Astrocyte (in vitro differentiated cells and primary cell): Measurements from ENCODE around the gene IFIT3. TPM values are rescaled to one million over a fixed set of nuclear protein-coding genes. Genes with fewer than 3 reads are reported as not detected.
A peak's percentile ranks its signal among the peaks of the same experiment; 100 is the strongest.

ENCODE experiments used
- DNase-seq: peaks from one replicate; pipeline ENCODE4 v3.0.0-alpha.2; 2010; ENCODE audit warnings: low read depth
- FAIRE-seq: peaks from 2 replicates; lab custom pipeline; 2011; peaks lifted over from hg19 to GRCh38; lab: Jason Lieb, UNC
- H2AFZ ChIP-seq: 2 replicates; pipeline ENCODE4 v1.6.0; 2012; ENCODE audit warnings: low read depth, low read length, inconsistent platforms
- H3K27ac ChIP-seq: 2 replicates; pipeline ENCODE4 v1.5.1; 2011; ENCODE audit warnings: low read depth, low read length, inconsistent platforms
- H3K27me3 ChIP-seq: 2 replicates; pipeline ENCODE4 v1.6.0; 2011; ENCODE audit warnings: low read length, inconsistent platforms; ENCODE audit not compliant: insufficient read depth
- H3K36me3 ChIP-seq: 2 replicates; pipeline ENCODE4 v1.5.1; 2011; ENCODE audit warnings: low read length, inconsistent platforms; ENCODE audit not compliant: insufficient read depth
- H3K4me1 ChIP-seq: 2 replicates; pipeline ENCODE4 v1.5.1; 2011; ENCODE audit warnings: low read length, inconsistent platforms; ENCODE audit not compliant: insufficient read depth
- H3K4me2 ChIP-seq: 2 replicates; pipeline ENCODE4 v1.6.0; 2012; ENCODE audit warnings: low read length, inconsistent platforms
- H3K4me3 ChIP-seq: 2 replicates; pipeline ENCODE4 v1.5.1; 2011; ENCODE audit warnings: low read depth, mild to moderate bottlenecking, low read length, inconsistent platforms; ENCODE audit not compliant: insufficient read depth
- H3K79me2 ChIP-seq: 2 replicates; pipeline ENCODE4 v1.6.0; 2012; ENCODE audit warnings: mild to moderate bottlenecking, low read length, inconsistent platforms; ENCODE audit not compliant: insufficient read depth
- H3K9ac ChIP-seq: 2 replicates; pipeline ENCODE4 v1.6.0; 2012; ENCODE audit warnings: mild to moderate bottlenecking, low read length, inconsistent platforms
- H3K9me3 ChIP-seq: 2 replicates; pipeline ENCODE4 v1.5.1; 2012; ENCODE audit warnings: low read depth, mild to moderate bottlenecking, low read length, inconsistent platforms; ENCODE audit not compliant: insufficient read depth
- H4K20me1 ChIP-seq: 2 replicates; pipeline ENCODE4 v1.6.0; 2012; ENCODE audit warnings: low read length, inconsistent platforms; ENCODE audit not compliant: insufficient read depth
- H3K27ac Mint-ChIP-seq: one replicate; pipeline ENCODE4 v1.8.0; 2021; ENCODE audit warnings: mild to moderate bottlenecking, mixed read lengths; ENCODE audit not compliant: unreplicated experiment
- H3K27me3 Mint-ChIP-seq: one replicate; pipeline ENCODE4 v1.8.0; 2021; ENCODE audit warnings: low read depth, mixed read lengths; ENCODE audit not compliant: unreplicated experiment
- H3K36me3 Mint-ChIP-seq: one replicate; pipeline ENCODE4 v1.8.0; 2021; ENCODE audit warnings: low read depth, mixed read lengths; ENCODE audit not compliant: unreplicated experiment
- H3K4me1 Mint-ChIP-seq: one replicate; pipeline ENCODE4 v1.8.0; 2021; ENCODE audit warnings: low read depth, mixed read lengths; ENCODE audit not compliant: unreplicated experiment
- H3K4me3 Mint-ChIP-seq: one replicate; pipeline ENCODE4 v1.8.0; 2021; ENCODE audit warnings: mild to moderate bottlenecking, moderate library complexity, mixed read lengths; ENCODE audit not compliant: unreplicated experiment
- H3K9me3 Mint-ChIP-seq: one replicate; pipeline ENCODE4 v1.8.0; 2021; ENCODE audit warnings: mild to moderate bottlenecking, mixed read lengths; ENCODE audit not compliant: unreplicated experiment
- EZH2 ChIP-seq: IDR thresholded peaks from 2 replicates; pipeline ENCODE4 v1.6.1; 2012; ENCODE audit warnings: mild to moderate bottlenecking, low read length, inconsistent platforms; ENCODE audit not compliant: insufficient read depth
- total RNA-seq: library from RNA; stranded (reverse); gene quantifications from 2 replicates; pipeline ENCODE4 v1.2.1, GENCODE V29; 2021
- TF ChIP-seq, protein P1 (sequence below): IDR thresholded peaks from 2 replicates; pipeline ENCODE4 v1.5.1; 2011; ENCODE audit warnings: low read depth, mild to moderate bottlenecking, inconsistent platforms, low read length, moderate library complexity; ENCODE audit not compliant: insufficient read depth

IFIT3 gene
- total RNA-seq, 1 donor from 2014 or later = 171 TPM

DNA sequence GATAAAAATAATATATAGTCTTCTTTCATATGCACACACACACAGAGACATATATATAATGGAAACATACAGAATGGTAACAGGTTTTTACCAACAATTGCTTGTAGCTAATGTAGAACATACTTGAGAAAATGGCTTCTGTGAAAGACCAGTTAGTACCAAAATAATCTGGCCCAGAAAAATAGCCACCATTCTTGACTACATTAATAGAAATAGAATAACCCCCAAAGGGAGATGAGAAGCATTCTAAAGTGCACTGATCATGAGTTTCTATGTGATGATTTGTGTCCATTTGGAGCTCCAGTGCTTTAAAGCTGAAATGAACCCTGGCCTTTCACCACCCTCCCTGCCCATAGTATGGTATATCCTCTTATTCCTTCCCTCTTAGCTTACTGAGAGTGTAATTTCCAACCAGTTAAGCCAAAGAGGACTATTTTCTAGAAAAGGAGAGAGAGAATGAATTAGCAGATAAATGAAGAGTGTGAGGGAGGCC, 48.9 kb upstream of the IFIT3 start:
- no peak for TF ChIP-seq EZH2
- TF ChIP-seq, protein P1, sequence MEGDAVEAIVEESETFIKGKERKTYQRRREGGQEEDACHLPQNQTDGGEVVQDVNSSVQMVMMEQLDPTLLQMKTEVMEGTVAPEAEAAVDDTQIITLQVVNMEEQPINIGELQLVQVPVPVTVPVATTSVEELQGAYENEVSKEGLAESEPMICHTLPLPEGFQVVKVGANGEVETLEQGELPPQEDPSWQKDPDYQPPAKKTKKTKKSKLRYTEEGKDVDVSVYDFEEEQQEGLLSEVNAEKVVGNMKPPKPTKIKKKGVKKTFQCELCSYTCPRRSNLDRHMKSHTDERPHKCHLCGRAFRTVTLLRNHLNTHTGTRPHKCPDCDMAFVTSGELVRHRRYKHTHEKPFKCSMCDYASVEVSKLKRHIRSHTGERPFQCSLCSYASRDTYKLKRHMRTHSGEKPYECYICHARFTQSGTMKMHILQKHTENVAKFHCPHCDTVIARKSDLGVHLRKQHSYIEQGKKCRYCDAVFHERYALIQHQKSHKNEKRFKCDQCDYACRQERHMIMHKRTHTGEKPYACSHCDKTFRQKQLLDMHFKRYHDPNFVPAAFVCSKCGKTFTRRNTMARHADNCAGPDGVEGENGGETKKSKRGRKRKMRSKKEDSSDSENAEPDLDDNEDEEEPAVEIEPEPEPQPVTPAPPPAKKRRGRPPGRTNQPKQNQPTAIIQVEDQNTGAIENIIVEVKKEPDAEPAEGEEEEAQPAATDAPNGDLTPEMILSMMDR = no peak
- no peaks in the 10 kb centered on the region for H3K79me2 ChIP-seq
- peak overlapping the region; percentile 9 for H3K9ac ChIP-seq
- peak overlapping the region; percentile 18 for H3K4me2 ChIP-seq
- H3K4me3 ChIP-seq = no peak overlapping the region
- no peaks in the 10 kb centered on the region for H3K36me3 Mint-ChIP-seq
- DNase-seq = no peak
- FAIRE-seq = no peak
- no peaks in the 10 kb centered on the region for H3K27me3 ChIP-seq
- no peak overlapping the region for H3K4me3 Mint-ChIP-seq
- H3K27ac Mint-ChIP-seq = peak overlapping the region; percentile 83
- H4K20me1 ChIP-seq = no peaks in the 10 kb centered on the region
- H3K36me3 ChIP-seq = no peaks in the 10 kb centered on the region
- H3K9me3 Mint-ChIP-seq = no peaks in the 10 kb centered on the region
- peak overlapping the region; percentile 73 for H3K27ac ChIP-seq
- no peaks in the 10 kb centered on the region for H3K27me3 Mint-ChIP-seq
- H3K4me1 ChIP-seq = peaks cover 40% of the 10 kb centered on the region
- peak overlapping the region; percentile 3 for H2AFZ ChIP-seq
- H3K9me3 ChIP-seq = no peaks in the 10 kb centered on the region
- H3K4me1 Mint-ChIP-seq = peaks cover 49% of the 10 kb centered on the region

DNA sequence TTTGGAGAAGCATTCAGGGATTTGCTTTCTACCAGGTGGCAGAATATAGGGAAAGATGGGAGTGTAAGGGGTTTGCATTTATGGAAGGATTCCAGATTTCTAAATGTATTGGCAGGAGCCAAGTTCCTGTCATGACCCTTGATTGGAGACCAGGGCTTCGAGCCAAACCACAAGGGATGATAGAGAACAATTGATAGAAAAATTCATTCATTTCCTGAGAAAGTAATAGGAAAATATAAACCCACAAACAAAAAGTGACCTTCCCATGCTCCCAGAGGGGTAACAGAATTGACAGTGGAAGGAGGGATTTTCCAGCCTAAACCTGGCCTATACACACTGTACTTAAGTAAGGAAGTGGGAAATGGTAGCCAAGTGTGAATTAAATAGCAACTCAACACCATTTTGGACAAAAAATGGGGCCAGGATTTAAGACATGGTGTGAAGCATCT, 48.4 kb upstream of the IFIT3 start:
- H3K4me1 Mint-ChIP-seq = peaks cover 53% of the 10 kb centered on the region
- H3K36me3 Mint-ChIP-seq = no peaks in the 10 kb centered on the region
- Histone ChIP-seq H3K4me1 (peaks cover 44% of the 10 kb centered on the region), H3K27me3 (no peaks in the 10 kb centered on the region), H3K4me3 (no peak overlapping the region), H3K9me3 (no peaks in the 10 kb centered on the region), H2AFZ (peak overlapping the region; percentile 3), H3K9ac (peak overlapping the region; percentile 9), H3K27ac (peak overlapping the region; percentile 73), H3K36me3 (no peaks in the 10 kb centered on the region), H3K79me2 (no peaks in the 10 kb centered on the region), H4K20me1 (no peaks in the 10 kb centered on the region), H3K4me2 (peak overlapping the region; percentile 18)
- H3K9me3 Mint-ChIP-seq = no peaks in the 10 kb centered on the region
- H3K4me3 Mint-ChIP-seq = no peak overlapping the region
- H3K27me3 Mint-ChIP-seq = no peaks in the 10 kb centered on the region
- FAIRE-seq (peak; percentile 39), DNase-seq (peak; percentile 65)
- H3K27ac Mint-ChIP-seq = peak overlapping the region; percentile 83
- TF ChIP-seq EZH2 = no peak
- TF ChIP-seq, protein P1 = no peak

DNA sequence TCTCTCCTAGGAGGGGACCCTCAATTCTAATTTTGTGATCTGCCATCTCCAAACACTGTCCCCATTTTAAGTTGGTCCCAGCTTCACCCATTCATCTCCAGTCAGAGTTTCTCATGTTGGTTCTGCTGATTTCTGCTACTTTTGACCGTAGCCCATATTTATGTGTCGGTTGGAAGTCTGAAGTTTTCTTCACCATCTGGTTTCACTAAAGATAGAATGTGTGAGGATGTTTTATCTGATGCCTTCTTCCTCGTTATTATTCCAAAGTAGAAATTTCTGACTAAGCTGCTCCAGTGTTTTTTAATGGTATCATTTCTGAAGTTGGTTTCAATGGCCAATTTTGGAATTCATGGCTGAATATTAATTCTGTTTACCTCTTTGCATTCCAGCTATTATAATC, 47.3 kb upstream of the IFIT3 start:
- no peak for TF ChIP-seq EZH2
- TF ChIP-seq, protein P1 = no peak
- peaks cover 51% of the 10 kb centered on the region for H3K4me1 Mint-ChIP-seq

More for the DNA sequence above, 47.3 kb upstream of the IFIT3 start:
- Mint-ChIP-seq H3K36me3 (no peaks in the 10 kb centered on the region), H3K9me3 (no peaks in the 10 kb centered on the region), H3K4me3 (no peak overlapping the region), H3K27me3 (no peaks in the 10 kb centered on the region), H3K27ac (peak overlapping the region; percentile 68)
- Histone ChIP-seq H3K27me3 (no peaks in the 10 kb centered on the region), H3K4me1 (peaks cover 49% of the 10 kb centered on the region), H3K9ac (no peak overlapping the region), H2AFZ (no peak overlapping the region), H3K4me2 (no peak overlapping the region), H3K27ac (no peak overlapping the region), H3K4me3 (no peak overlapping the region), H4K20me1 (no peaks in the 10 kb centered on the region), H3K36me3 (no peaks in the 10 kb centered on the region), H3K79me2 (no peaks in the 10 kb centered on the region), H3K9me3 (no peaks in the 10 kb centered on the region)
- no peak for DNase-seq
- peak; percentile 17 for FAIRE-seq
